Stomach (tissue), 4 donors: Measurements from ENCODE around the gene AUTS2.

Source experiments
- EP300 ChIP-seq: sonication (generic); formaldehyde crosslinking; IDR thresholded peaks from one replicate; pipeline ENCODE4 v1.6.1; 2017; ENCODE audit warnings: antibody characterized with exemption
- POLR2A ChIP-seq, 4 donors: fragments of 450-650 bp; IDR thresholded peaks; one replicate each; pipeline ENCODE4 v1.6.1; 2016; ENCODE audit warnings: antibody characterized with exemption in 4 of 4, control low read depth in 2 of 4, mild to moderate bottlenecking in 1 of 4, moderate library complexity in 1 of 4
- POLR2AphosphoS5 ChIP-seq, 3 donors: sonication (generic); formaldehyde crosslinking; IDR thresholded peaks; one replicate each; pipeline ENCODE4 v1.6.1; 2016; ENCODE audit warnings: antibody characterized with exemption in 3 of 3
- TF ChIP-seq, protein P1 (sequence below), 7 experiments: fragments of 450-650 bp in 4 of 7; fragments of 200-600 bp in 3 of 7; sonication (generic) in 3 of 7; IDR thresholded peaks; one replicate each; pipeline ENCODE4 v1.5.1; 2016 to 2019; ENCODE audit warnings: antibody characterized with exemption in 7 of 7, control low read depth in 2 of 7, mild to moderate bottlenecking in 1 of 7

GRCh38 chr7:70618020-70618551 lies 1019.8 kb downstream of the AUTS2 start:
- TF ChIP-seq EP300 (no peak), POLR2A (IDR thresholded peaks at IDR 0.05) (no peak), POLR2AphosphoS5 (IDR thresholded peaks at IDR 0.05) (no peak)
- TF ChIP-seq, protein P1, sequence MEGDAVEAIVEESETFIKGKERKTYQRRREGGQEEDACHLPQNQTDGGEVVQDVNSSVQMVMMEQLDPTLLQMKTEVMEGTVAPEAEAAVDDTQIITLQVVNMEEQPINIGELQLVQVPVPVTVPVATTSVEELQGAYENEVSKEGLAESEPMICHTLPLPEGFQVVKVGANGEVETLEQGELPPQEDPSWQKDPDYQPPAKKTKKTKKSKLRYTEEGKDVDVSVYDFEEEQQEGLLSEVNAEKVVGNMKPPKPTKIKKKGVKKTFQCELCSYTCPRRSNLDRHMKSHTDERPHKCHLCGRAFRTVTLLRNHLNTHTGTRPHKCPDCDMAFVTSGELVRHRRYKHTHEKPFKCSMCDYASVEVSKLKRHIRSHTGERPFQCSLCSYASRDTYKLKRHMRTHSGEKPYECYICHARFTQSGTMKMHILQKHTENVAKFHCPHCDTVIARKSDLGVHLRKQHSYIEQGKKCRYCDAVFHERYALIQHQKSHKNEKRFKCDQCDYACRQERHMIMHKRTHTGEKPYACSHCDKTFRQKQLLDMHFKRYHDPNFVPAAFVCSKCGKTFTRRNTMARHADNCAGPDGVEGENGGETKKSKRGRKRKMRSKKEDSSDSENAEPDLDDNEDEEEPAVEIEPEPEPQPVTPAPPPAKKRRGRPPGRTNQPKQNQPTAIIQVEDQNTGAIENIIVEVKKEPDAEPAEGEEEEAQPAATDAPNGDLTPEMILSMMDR (IDR thresholded peaks at IDR 0.05) = no peak
